Suppressor macrophage treated with lipopolysaccharide for 1 hour (primary cell): ENCODE results near the gene MACROH2A1.
A peak's percentile ranks its signal among the peaks of the same experiment; 100 is the strongest.

Experiments
- DNase-seq, 3 donors: peaks; one replicate each; pipeline ENCODE4 v3.0.0-alpha.2; 2020 to 2022

Gene MACROH2A1

GRCh38 chr5:135396459-135397055 lies 2.5 kb downstream of the MACROH2A1 start:
- no peak for DNase-seq

GRCh38 chr5:135395866-135396265 lies 3.2 kb downstream of the MACROH2A1 start:
- DNase-seq: peak in 2 of 3 donors; percentile 31 to 38

DNA sequence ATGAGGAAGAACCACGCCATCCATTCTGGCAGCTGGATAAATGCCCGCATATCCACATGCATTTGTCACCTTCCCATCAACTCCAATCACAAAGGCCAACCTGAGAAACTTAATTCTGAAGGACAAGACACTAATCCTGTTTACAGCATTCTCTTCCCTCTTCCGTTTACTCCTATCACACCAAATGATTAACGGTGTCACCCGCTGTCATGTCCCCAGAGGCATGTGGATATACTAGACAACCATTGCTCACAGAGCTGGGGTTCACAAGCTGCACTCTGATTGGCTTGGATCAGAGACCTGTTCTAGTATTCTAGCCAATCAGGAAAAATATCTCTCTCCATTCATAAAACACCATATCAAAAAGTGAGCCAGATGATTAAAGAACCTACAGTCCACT lies 3.6 kb downstream of the MACROH2A1 start:
- peak; percentile 31 to 35 (median 33) for DNase-seq

GRCh38 chr5:135394095-135394494 lies 4.9 kb downstream of the MACROH2A1 start:
- no peak for DNase-seq

GRCh38 chr5:135393691-135394090 lies 5.3 kb downstream of the MACROH2A1 start:
- DNase-seq: peak in 1 of 3 donors; percentile 27

GRCh38 chr5:135393229-135393628 lies 5.8 kb downstream of the MACROH2A1 start:
- peak; percentile 60 to 86 (median 85) for DNase-seq

DNA sequence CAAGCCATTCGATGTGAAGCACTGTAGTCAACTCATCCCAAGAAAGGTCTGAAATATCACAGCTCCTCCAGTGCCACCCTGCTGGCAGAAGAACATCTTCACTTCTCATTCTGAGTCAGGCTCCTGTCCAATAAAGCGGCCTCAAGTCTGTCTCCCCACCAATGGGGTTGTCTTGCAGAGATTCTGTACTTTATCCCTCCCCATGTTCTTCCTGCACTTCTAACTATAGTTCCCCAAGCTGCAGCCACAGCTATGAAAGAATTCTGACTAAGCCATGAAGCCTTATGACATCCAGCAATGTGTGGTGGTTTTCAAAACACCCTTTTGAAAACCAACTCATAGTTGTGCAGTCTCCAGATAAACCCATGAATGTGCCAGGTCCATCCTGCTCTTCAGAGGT lies 6.8 kb downstream of the MACROH2A1 start:
- peak; percentile 79 to 90 (median 82) for DNase-seq

DNA sequence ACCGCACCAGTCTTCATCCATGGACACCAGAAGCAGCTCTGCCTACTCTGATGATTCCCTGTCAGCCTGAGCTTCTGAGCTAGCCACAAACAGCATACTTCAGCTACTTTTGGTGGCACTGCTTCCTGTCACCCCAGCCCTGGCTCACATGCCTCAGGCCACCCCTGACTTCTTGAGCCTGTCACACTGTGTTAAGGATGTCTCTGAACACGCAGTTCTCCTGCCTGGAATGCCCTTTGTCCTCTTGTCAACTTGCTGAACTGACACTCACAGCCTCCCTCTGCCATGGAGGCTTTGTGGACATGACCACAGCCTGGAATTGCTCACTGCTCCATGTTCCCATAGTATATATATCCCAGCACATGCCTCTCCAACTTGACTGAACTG lies 7.2 kb downstream of the MACROH2A1 start:
- DNase-seq: peak in 2 of 3 donors; percentile 26 to 35

DNA sequence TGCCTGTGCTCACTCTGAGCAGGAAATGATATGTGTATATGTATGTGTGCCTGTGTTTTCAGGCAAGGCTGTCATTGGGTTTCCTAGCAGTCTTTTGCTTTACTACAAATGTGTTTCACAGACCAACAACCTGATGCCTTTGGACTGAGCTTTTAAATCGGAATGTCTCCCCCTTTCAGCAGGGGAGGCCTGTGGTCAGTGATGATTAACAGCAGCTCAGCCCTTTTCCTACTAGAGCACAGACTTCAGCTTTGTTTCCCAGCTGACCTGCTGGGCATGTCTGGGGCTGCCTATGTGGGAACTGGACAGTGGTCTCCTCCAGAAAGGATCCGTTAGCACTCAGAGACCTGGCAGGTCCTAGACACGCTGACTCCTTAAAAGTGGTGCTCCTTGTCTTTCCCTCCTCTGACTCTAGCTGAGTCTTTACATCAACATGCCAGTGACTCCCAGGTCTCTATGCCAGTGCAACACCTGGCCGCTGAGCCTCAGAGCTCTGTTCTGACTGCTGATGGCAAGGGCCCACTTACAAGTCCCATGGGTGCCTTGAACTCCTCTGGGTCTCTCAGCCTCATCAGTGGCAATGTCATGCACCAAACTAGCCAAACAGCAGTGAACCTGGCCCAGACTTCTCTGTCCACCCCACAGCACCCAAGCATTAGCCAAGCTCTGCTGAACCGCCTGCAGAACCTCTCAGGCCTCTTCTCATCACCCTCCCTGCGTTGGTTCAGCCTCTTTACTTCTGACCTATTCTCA lies 7.7 kb downstream of the MACROH2A1 start:
- no peak for DNase-seq

DNA sequence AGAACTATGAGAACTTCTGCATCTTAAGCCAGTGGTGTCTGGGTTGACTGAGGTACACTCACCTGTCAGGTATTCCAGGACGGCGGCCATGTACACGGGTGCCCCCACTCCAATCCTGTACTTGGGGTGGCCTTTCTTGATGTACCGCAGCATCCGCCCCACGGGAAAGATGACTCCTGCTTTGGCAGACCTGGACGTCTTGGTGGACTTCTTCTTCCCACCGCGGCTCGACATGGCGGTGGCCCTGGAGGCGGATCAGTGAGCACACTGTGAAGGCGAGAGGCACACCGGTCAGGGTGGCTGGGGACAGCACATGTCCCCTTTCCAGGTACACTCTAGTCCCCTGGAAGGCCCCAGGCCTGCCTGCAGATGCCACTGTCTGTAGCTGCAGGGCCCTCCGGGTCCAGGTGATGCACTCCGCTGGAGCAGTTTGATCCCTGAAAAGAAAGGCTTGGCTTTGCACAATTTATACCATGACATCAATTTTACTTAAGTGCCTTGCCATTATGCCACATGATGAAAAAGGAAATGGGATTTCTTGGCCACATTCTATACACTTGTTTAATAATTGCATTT lies 10.1 kb downstream of the MACROH2A1 start:
- DNase-seq: no peak

- no peak for DNase-seq
Observed at GRCh38 chr5:135387629-135387960, 11.4 kb downstream of the MACROH2A1 start.

DNA sequence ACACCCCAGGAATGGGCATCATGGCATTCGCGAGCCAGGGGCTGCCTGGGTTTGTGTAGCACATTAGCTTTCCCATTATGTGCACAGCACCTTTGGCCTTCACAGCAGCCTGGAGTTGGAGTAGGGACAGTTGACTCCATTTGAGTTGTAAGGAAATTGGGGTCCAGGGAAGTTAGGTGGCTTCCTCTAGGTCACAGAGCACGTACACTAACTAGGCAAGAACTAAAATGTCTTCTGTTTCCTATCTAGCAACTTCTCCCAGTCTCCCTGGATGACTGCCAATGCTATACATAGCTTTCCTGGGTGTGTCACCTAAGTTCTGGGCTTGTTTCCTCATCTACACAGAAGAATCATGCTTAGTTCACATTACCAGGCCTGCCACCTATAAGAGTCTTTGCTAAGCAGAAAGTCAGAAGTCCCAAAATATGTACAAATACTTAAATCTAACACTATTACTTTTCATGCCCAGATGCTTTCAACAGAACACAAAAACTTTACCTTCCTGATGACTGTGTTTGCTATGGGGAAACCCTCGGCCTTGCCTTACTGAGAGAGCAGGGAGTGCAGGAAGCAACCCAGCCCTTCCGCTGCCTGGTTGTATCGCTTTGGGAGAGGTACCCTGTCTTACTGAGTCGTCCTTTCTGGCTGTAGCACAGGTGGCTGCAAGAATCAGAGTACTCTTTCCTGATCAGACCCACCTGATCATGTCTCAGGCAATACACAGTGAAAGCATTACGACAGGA lies 12.0 kb downstream of the MACROH2A1 start:
- DNase-seq: peak; percentile 77 to 85 (median 80)

- DNase-seq: peak; percentile 72 to 84 (median 79)
Observed at GRCh38 chr5:135386096-135386495, 12.9 kb downstream of the MACROH2A1 start.

- no peak for DNase-seq
Observed at GRCh38 chr5:135385576-135385975, 13.5 kb downstream of the MACROH2A1 start.

DNA sequence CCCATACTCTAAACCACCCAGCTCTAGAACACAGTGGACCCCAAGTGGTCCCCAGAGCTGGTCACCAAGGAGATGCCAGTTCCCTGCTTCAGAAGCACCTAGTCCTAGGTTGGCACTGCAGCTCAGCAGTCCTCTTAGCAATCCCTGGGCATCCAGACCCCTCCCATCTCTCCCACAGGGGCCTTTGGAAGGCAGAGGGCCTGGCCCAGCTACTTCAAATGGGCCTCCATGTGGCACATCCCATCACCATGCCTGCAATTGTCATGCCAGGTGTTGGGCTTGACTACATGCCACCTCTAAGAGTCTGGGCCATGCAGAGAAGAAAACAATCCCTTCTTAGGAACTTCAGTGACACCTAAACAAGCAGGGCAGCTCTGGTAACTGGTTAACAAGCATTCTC lies 14.1 kb downstream of the MACROH2A1 start:
- no peak for DNase-seq

- no peak for DNase-seq
Observed at GRCh38 chr5:135383803-135384495, 15.1 kb downstream of the MACROH2A1 start.

GRCh38 chr5:135382981-135383380 lies 16.1 kb downstream of the MACROH2A1 start:
- DNase-seq: no peak

DNA sequence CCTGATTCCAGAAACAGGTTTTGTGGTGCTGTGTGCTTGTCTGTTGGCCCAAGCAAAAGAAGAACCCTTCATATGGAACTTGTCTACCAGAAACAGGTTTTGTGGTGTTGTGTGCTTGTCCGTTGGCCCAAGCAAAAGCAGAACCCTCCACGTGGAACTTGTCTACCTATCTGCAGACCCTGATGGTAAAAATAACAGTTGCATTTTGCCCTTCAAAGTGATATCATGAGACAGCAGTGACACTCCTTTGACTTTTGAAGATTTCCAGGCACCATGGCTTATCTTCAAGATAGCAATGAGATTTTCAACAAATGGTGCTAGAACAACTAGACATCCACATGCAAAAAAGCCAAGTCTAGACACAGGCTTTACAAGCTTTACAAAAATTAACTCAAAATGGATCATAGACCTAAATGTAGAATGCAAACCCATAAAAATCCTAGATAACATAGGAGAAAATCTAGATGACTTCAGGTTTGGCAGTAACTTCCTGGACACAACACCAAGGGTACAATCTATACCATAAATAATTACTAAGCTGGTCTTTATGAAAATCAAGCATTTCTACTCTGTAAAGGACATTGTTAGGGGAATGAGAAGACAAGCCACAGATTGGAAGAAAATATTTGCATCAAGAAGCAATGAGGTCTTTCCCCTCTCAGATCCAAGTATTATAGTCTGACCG lies 16.8 kb downstream of the MACROH2A1 start:
- no peak for DNase-seq

DNA sequence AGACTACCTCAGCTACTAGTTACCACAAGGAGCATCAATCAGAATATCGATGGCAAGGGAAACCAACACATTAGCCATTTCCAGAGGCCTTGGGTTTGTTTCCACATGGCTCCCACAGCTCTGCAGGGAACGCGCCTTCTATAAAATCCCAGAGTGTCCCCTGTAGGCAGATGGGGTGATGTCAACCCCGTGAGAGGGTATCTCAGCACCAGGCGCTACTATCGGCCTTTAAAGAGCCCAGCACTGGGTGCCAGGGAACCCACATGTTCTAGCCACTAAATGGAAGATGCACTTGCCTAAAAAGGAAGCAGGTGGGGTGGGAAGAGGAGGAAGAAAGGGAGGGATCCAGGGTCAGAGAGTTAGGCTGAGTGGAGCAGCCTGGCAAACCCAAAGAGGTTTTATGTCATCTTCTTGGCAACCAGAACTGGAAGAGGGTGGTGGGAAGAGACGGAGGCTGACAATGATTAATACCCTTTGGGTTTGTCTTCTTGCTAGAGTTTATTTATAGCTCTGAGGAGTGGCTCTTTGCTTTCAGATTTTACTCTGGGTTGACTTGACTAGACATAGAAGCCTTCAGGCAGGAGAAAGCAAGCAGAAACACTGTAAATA lies 19.9 kb downstream of the MACROH2A1 start:
- peak; percentile 51 to 74 (median 59) for DNase-seq

DNA sequence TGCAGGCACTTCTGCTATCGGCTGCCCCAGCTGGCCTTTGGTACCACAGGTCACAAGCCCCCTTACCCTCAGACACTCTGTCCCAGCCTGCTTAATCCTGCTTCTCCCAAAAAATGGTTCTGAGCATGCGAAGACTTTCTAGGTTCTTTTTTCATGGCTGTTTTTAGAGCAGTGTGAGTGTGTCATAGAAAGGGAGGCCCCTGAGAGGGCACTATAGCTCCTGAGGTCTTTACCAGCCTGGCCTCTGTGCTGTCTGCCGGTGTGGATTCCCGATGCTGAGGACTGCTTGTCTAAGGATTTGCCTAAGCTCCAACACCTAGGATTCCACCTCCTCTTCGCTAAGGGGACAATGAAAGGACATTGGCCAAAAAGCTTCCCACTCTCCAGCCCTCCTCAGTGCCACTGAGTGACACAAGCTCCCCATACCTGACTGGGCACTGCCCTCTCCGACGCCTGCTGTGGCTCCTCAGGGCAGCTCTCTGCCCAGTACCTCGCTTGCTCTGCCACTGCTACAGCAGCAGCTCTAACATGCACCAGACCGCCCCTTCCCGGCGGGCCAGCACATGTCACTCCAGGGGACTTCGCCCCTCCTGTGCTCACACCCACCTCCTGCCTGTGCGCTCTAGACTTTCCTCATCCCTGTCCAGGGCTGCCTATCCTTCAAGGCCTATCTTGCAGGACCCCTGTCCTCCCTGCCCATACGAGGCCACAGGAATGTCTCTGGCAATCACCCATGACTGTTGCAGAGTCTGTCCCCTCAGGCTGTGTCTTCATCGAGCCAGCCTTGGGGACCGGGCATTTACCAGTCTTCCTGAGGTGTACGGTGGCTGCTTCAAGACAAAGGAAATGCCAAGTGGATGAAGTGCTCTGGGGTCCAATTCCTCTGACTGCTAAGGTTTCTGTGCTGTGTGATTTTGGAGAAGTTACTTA lies 21.0 kb downstream of the MACROH2A1 start:
- no peak for DNase-seq
